Ovary (tissue), 3 donors: Measurements from ENCODE around the gene MOB1A.

Experiments used
- CTCF ChIP-seq, 3 donors: fragments of 450-650 bp in 2 of 3; fragments of 200-600 bp in 1 of 3; IDR thresholded peaks; one replicate each; pipeline versions ENCODE4 v1.5.1 to v1.8.0; 2016 to 2022; ENCODE audit warnings: antibody characterized with exemption in 3 of 3, mild to moderate bottlenecking in 1 of 3
- EP300 ChIP-seq: sonication (generic); formaldehyde crosslinking; IDR thresholded peaks from one replicate; pipeline ENCODE4 v1.6.1; 2017; ENCODE audit warnings: antibody characterized with exemption
- POLR2A ChIP-seq: fragments of 450-650 bp; IDR thresholded peaks from one replicate; pipeline ENCODE4 v1.6.1; 2017; ENCODE audit warnings: antibody characterized with exemption, mild to moderate bottlenecking, moderate library complexity
- donor health status: DM: no; HTN: no; CAD: no.

GRCh38 chr2:74105413-74105812, 73.3 kb downstream of the MOB1A start:
- no peak for TF ChIP-seq CTCF (IDR thresholded peaks at IDR 0.05)
- no peak for TF ChIP-seq POLR2A
- TF ChIP-seq EP300, result no peak
